HEK293T (cell line): ENCODE data around the gene FAM83D.

Experiments used
- BHLHE40 ChIP-seq: fragments of 450-650 bp; IDR thresholded peaks from 2 replicates; pipeline ENCODE4 v1.6.1; 2016; ENCODE audit warnings: mild to moderate bottlenecking, moderate library complexity, borderline replicate concordance
- FOXA1 ChIP-seq: fragments of 450-650 bp; IDR thresholded peaks from 2 replicates; pipeline ENCODE4 v1.6.1; 2016; ENCODE audit warnings: mild to moderate bottlenecking
- FOXM1 ChIP-seq: fragments of 450-650 bp; IDR thresholded peaks from 2 replicates; pipeline ENCODE4 v1.6.1; 2017; ENCODE audit warnings: mild to moderate bottlenecking, borderline replicate concordance
- LEF1 ChIP-seq: fragments of 450-650 bp; IDR thresholded peaks from 2 replicates; pipeline ENCODE4 v1.6.1; 2017; ENCODE audit warnings: mild to moderate bottlenecking, borderline replicate concordance
- NFRKB ChIP-seq: fragments of 450-650 bp; IDR thresholded peaks from 2 replicates; pipeline ENCODE4 v1.6.1; 2016; ENCODE audit warnings: mild to moderate bottlenecking, moderate library complexity
- TF ChIP-seq, protein P1 (sequence below): fragments of 450-650 bp; IDR thresholded peaks from 2 replicates; pipeline ENCODE4 v1.6.1; 2016

DNA sequence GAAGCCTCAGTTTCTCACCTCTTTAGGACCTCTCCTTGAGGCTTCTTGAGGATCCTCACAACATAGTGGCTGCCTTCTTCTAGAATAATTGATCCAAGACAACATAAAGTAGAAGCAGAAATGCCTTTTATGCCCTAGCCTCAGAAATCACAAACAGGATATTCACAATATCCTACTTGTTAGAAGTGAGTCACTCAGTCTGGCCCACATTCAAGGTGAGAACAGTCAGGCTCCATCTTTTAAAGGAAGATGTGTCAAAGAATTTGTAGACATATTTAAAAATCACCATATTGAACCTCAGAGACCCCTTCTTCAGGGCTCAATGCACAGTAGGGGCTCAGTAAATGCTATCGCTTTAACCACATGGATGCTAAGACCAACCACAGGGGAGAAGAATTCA, 20.8 kb upstream of the FAM83D start:
- no peak for TF ChIP-seq FOXA1
- TF ChIP-seq NFRKB: no peak
- TF ChIP-seq BHLHE40: no peak
- no peak for TF ChIP-seq FOXM1
- TF ChIP-seq LEF1: no peak
- TF ChIP-seq, protein P1, sequence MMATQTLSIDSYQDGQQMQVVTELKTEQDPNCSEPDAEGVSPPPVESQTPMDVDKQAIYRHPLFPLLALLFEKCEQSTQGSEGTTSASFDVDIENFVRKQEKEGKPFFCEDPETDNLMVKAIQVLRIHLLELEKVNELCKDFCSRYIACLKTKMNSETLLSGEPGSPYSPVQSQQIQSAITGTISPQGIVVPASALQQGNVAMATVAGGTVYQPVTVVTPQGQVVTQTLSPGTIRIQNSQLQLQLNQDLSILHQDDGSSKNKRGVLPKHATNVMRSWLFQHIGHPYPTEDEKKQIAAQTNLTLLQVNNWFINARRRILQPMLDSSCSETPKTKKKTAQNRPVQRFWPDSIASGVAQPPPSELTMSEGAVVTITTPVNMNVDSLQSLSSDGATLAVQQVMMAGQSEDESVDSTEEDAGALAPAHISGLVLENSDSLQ: no peak
